HG02623 (cell line): ENCODE results near the gene KRT86.

Experiments
- ATAC-seq: cut with Tn5 transposase; IDR thresholded peaks from one replicate; pipeline ENCODE4 v1.9.1; 2021; ENCODE audit warnings: moderate library complexity; ENCODE audit not compliant: unreplicated experiment

KRT86 gene

GRCh38 chr12:52351196-52352059 is 77.0 kb downstream of the KRT86 start:
- ATAC-seq: no peak

- no peak for ATAC-seq
Observed at GRCh38 chr12:52352951-52353350, 78.5 kb downstream of the KRT86 start.

GRCh38 chr12:52353766-52354165 is 79.3 kb downstream of the KRT86 start:
- no peak for ATAC-seq

- no peak for ATAC-seq
Observed at GRCh38 chr12:52354200-52354599, 79.8 kb downstream of the KRT86 start.

- no peak for ATAC-seq
Observed at GRCh38 chr12:52355176-52355575, 80.7 kb downstream of the KRT86 start.

GRCh38 chr12:52356031-52356761 is 81.8 kb downstream of the KRT86 start:
- ATAC-seq: no peak

GRCh38 chr12:52356762-52357580 is 82.5 kb downstream of the KRT86 start:
- no peak for ATAC-seq
